DOHH2 (cell line): Measurements from ENCODE around the gene ATP9B.

ENCODE experiments used
- H3F3A ChIP-seq: fragments of 200-600 bp; sonication (generic), shearing (Covaris generic); 2 replicates; pipeline ENCODE4 v1.6.0; 2016; ENCODE audit warnings: antibody characterized with exemption, mild to moderate bottlenecking; ENCODE audit not compliant: control insufficient read depth, insufficient read depth
- H3K27ac ChIP-seq: fragments of 200-600 bp; sonication (generic); 2 replicates; pipeline ENCODE4 v1.5.1; 2014; ENCODE audit warnings: low read depth, mild to moderate bottlenecking, low read length, moderate library complexity
- H3K27me3 ChIP-seq: fragments of 200-600 bp; sonication (generic); 2 replicates; pipeline ENCODE4 v1.6.1; 2014; ENCODE audit warnings: mild to moderate bottlenecking, low read length, mixed read lengths; ENCODE audit not compliant: control insufficient read depth
- H3K36me3 ChIP-seq: fragments of 200-600 bp; sonication (generic); 2 replicates; pipeline ENCODE4 v1.6.1; 2014; ENCODE audit warnings: mild to moderate bottlenecking, low read length, moderate library complexity, mixed read lengths; ENCODE audit not compliant: control insufficient read depth
- H3K4me1 ChIP-seq: fragments of 200-600 bp; sonication (generic); 2 replicates; pipeline ENCODE4 v1.6.1; 2014; ENCODE audit warnings: mild to moderate bottlenecking, low read length, mixed read lengths; ENCODE audit not compliant: control insufficient read depth
- H3K4me2 ChIP-seq: fragments of 200-600 bp; sonication (generic); 2 replicates; pipeline ENCODE4 v1.6.0; 2014; ENCODE audit warnings: mild to moderate bottlenecking, low read length, moderate library complexity
- H3K4me3 ChIP-seq: fragments of 200-600 bp; sonication (generic); 2 replicates; pipeline ENCODE4 v1.5.1; 2014; ENCODE audit warnings: mild to moderate bottlenecking, low read length, mixed read lengths
- H3K79me2 ChIP-seq: fragments of 200-600 bp; sonication (generic); 2 replicates; pipeline ENCODE4 v1.6.1; 2014; ENCODE audit warnings: mild to moderate bottlenecking, low read length, mixed read lengths; ENCODE audit not compliant: control insufficient read depth
- H3K9me2 ChIP-seq: fragments of 200-600 bp; sonication (generic); replicated peaks from 2 replicates; pipeline ENCODE4 v1.6.1; 2014; ENCODE audit warnings: mild to moderate bottlenecking, low read length, mixed read lengths; ENCODE audit not compliant: control insufficient read depth
- H3K9me3 ChIP-seq: fragments of 200-600 bp; sonication (generic); 2 replicates; pipeline ENCODE4 v1.6.1; 2014; ENCODE audit warnings: antibody characterized with exemption, low read length, mixed read lengths; ENCODE audit not compliant: control insufficient read depth, insufficient read depth
- H4K20me1 ChIP-seq: fragments of 200-600 bp; sonication (generic); 2 replicates; pipeline ENCODE4 v1.6.0; 2014; ENCODE audit warnings: low read depth, mild to moderate bottlenecking, antibody characterized with exemption, low read length, moderate library complexity; ENCODE audit not compliant: control insufficient read depth, insufficient read depth
- CTCF ChIP-seq: fragments of 200-600 bp; sonication (generic); IDR thresholded peaks from one replicate; pipeline ENCODE4 v1.5.1; 2014; ENCODE audit warnings: antibody characterized with exemption, mild to moderate bottlenecking, low read depth, low read length; ENCODE audit not compliant: poor library complexity, severe bottlenecking
- EZH2phosphoT487 ChIP-seq: fragments of 200-600 bp; sonication (generic); IDR thresholded peaks from 2 replicates; pipeline ENCODE4 v1.6.1; 2017; ENCODE audit warnings: borderline replicate concordance, mild to moderate bottlenecking, antibody characterized with exemption, low read length, moderate library complexity, mixed read lengths

Gene ATP9B

GRCh38 chr18:79345981-79346380 is 276.8 kb downstream of the ATP9B start:
- Histone ChIP-seq H3K9me3 (no peaks in the 10 kb centered on the region), H3K4me1 (no peaks in the 10 kb centered on the region), H3K27ac (no peak overlapping the region), H3K27me3 (no peaks in the 10 kb centered on the region), H3K4me3 (no peak overlapping the region), H3F3A (no peaks in the 10 kb centered on the region), H3K36me3 (peaks cover 18% of the 10 kb centered on the region), H4K20me1 (no peaks in the 10 kb centered on the region), H3K79me2 (no peaks in the 10 kb centered on the region), H3K9me2 (no peaks in the 10 kb centered on the region), H3K4me2 (no peak overlapping the region)
- TF ChIP-seq CTCF, result no peak
- no peak for TF ChIP-seq EZH2phosphoT487

- Histone ChIP-seq H3F3A (no peaks in the 10 kb centered on the region), H3K4me3 (no peak overlapping the region), H3K9me3 (no peaks in the 10 kb centered on the region), H3K79me2 (no peaks in the 10 kb centered on the region), H3K27me3 (no peaks in the 10 kb centered on the region), H3K36me3 (peaks cover 18% of the 10 kb centered on the region), H3K4me1 (no peaks in the 10 kb centered on the region), H4K20me1 (no peaks in the 10 kb centered on the region), H3K9me2 (no peaks in the 10 kb centered on the region), H3K27ac (no peak overlapping the region), H3K4me2 (no peak overlapping the region)
- TF ChIP-seq EZH2phosphoT487 (no peak), CTCF (no peak)
Observed at GRCh38 chr18:79348066-79348465, 278.9 kb downstream of the ATP9B start.

- no peak for TF ChIP-seq CTCF
- no peak for TF ChIP-seq EZH2phosphoT487
- H4K20me1 ChIP-seq, result no peaks in the 10 kb centered on the region
- H3K79me2 ChIP-seq, result no peaks in the 10 kb centered on the region
- H3F3A ChIP-seq, result no peaks in the 10 kb centered on the region
- no peak overlapping the region for H3K4me2 ChIP-seq
- H3K9me3 ChIP-seq, result no peaks in the 10 kb centered on the region
- no peak overlapping the region for H3K4me3 ChIP-seq
- H3K27me3 ChIP-seq, result 0 out of 2 replicates have a peak, but pooled peaks cover 2% of the 10 kb centered on the region
- no peak overlapping the region for H3K27ac ChIP-seq
- H3K4me1 ChIP-seq, result peaks cover 11% of the 10 kb centered on the region
- no peaks in the 10 kb centered on the region for H3K9me2 ChIP-seq
- no peaks in the 10 kb centered on the region for H3K36me3 ChIP-seq
Observed at GRCh38 chr18:79352432-79352831, 283.2 kb downstream of the ATP9B start.
